H9 (cell line): Measurements from ENCODE around the gene GABRG2. TPM values are rescaled to one million over a fixed set of nuclear protein-coding genes. Genes with fewer than 3 reads are reported as not detected.

Experiments used
- DNase-seq: peaks from one replicate; pipeline ENCODE4 v3.0.0-alpha.2; 2017
- H2AFZ ChIP-seq: one replicate; pipeline ENCODE4 v1.6.1; 2013; ENCODE audit warnings: mild to moderate bottlenecking, low read length, control low read depth, moderate library complexity
- H2AK5ac ChIP-seq: 2 replicates; pipeline ENCODE4 v1.6.1; 2013; ENCODE audit warnings: low read length, control low read depth, mixed read lengths; ENCODE audit not compliant: insufficient read length
- H2BK120ac ChIP-seq: one replicate; pipeline ENCODE4 v1.6.1; 2013; ENCODE audit warnings: low read depth, mild to moderate bottlenecking, low read length, control low read depth, inconsistent platforms; ENCODE audit not compliant: poor library complexity, severe bottlenecking
- H2BK12ac ChIP-seq: 2 replicates; pipeline ENCODE4 v1.6.1; 2013; ENCODE audit warnings: low read length, control low read depth, mixed read lengths, low read depth; ENCODE audit not compliant: insufficient read length
- H2BK15ac ChIP-seq: 2 replicates; pipeline ENCODE4 v1.6.1; 2013; ENCODE audit warnings: low read depth, low read length, control low read depth
- H2BK20ac ChIP-seq: one replicate; pipeline ENCODE4 v1.6.1; 2013; ENCODE audit warnings: low read depth, mild to moderate bottlenecking, low read length, control low read depth, inconsistent platforms; ENCODE audit not compliant: poor library complexity, severe bottlenecking
- H2BK5ac ChIP-seq: 2 replicates; pipeline ENCODE4 v1.6.1; 2013; ENCODE audit warnings: low read length, control low read depth, mixed read lengths; ENCODE audit not compliant: insufficient read length
- H3K14ac ChIP-seq: 2 replicates; pipeline ENCODE4 v1.6.1; 2013; ENCODE audit warnings: low read length, control low read depth; ENCODE audit not compliant: insufficient read depth
- H3K18ac ChIP-seq: 2 replicates; pipeline ENCODE4 v1.6.1; 2013; ENCODE audit warnings: low read depth, mild to moderate bottlenecking, mixed read lengths, low read length, control low read depth; ENCODE audit not compliant: insufficient read length
- H3K23ac ChIP-seq: 2 replicates; pipeline ENCODE4 v1.6.1; 2013; ENCODE audit warnings: low read length, control low read depth, mixed read lengths, low read depth; ENCODE audit not compliant: insufficient read length
- H3K23me2 ChIP-seq: 2 replicates; pipeline ENCODE4 v1.6.1; 2013; ENCODE audit warnings: low read depth, mild to moderate bottlenecking, mixed read lengths, low read length, control low read depth; ENCODE audit not compliant: insufficient read length, poor library complexity, severe bottlenecking
- H3K27ac ChIP-seq: 2 replicates; pipeline ENCODE4 v1.5.1; 2013; ENCODE audit warnings: low read length, control low read depth, mixed read lengths, low read depth; ENCODE audit not compliant: insufficient read length
- H3K27me3 ChIP-seq: 2 replicates; pipeline ENCODE4 v1.6.1; 2013; ENCODE audit warnings: low read length, control low read depth, inconsistent platforms; ENCODE audit not compliant: insufficient read depth
- H3K4ac ChIP-seq: 2 replicates; pipeline ENCODE4 v1.6.1; 2013; ENCODE audit warnings: low read depth, mild to moderate bottlenecking, control low read depth, inconsistent platforms, low read length, moderate library complexity
- H3K4me1 ChIP-seq: 2 replicates; pipeline ENCODE4 v1.6.1; 2013; ENCODE audit warnings: low read length, control low read depth, inconsistent platforms; ENCODE audit not compliant: insufficient read depth
- H3K4me2 ChIP-seq: 2 replicates; pipeline ENCODE4 v1.6.1; 2013; ENCODE audit warnings: low read length, control low read depth, mixed read lengths; ENCODE audit not compliant: insufficient read length, insufficient read depth
- H3K56ac ChIP-seq: 2 replicates; pipeline ENCODE4 v1.6.1; 2013; ENCODE audit warnings: low read depth, mild to moderate bottlenecking, mixed read lengths, low read length, control low read depth; ENCODE audit not compliant: insufficient read length
- H3K79me1 ChIP-seq: 2 replicates; pipeline ENCODE4 v1.6.1; 2013; ENCODE audit warnings: low read depth, mild to moderate bottlenecking, moderate library complexity, low read length, control low read depth, inconsistent platforms; ENCODE audit not compliant: insufficient read depth, poor library complexity, severe bottlenecking
- H3K79me2 ChIP-seq: 2 replicates; pipeline ENCODE4 v1.6.1; 2013; ENCODE audit warnings: low read length, control low read depth, inconsistent platforms; ENCODE audit not compliant: insufficient read depth
- H3K9ac ChIP-seq: 2 replicates; pipeline ENCODE4 v1.6.1; 2013; ENCODE audit warnings: low read length, control low read depth, mixed read lengths; ENCODE audit not compliant: insufficient read length; ENCODE audit errors: extremely low read depth
- H3K9me3 ChIP-seq: one replicate; pipeline ENCODE4 v1.6.1; 2013; ENCODE audit warnings: low read depth, low read length, inconsistent platforms; ENCODE audit not compliant: control insufficient read depth
- H3T11ph ChIP-seq: one replicate; pipeline ENCODE4 v1.6.1; 2013; ENCODE audit warnings: mild to moderate bottlenecking, low read length, control low read depth, inconsistent platforms
- H4K20me1 ChIP-seq: one replicate; pipeline ENCODE4 v1.6.1; 2013; ENCODE audit not compliant: control insufficient read depth, insufficient read length, insufficient read depth
- H4K5ac ChIP-seq: 2 replicates; pipeline ENCODE4 v1.6.1; 2013; ENCODE audit warnings: low read depth, mild to moderate bottlenecking, mixed read lengths, low read length, control low read depth; ENCODE audit not compliant: insufficient read length
- H4K8ac ChIP-seq: replicated peaks from 2 replicates; pipeline ENCODE4 v1.6.1; 2013; ENCODE audit warnings: low read length, control low read depth, mixed read lengths, low read depth; ENCODE audit not compliant: insufficient read length
- H4K91ac ChIP-seq: 2 replicates; pipeline ENCODE4 v1.6.1; 2013; ENCODE audit warnings: low read depth, mild to moderate bottlenecking, moderate library complexity, mixed read lengths, low read length, control low read depth; ENCODE audit not compliant: insufficient read length
- H3K27ac Mint-ChIP-seq, 3 experiments: 2 replicates in 2 of 3; 3 replicates in 1 of 3; pipeline ENCODE4 v1.8.0; 2020 to 2021; ENCODE audit warnings: mixed read lengths in 3 of 3, mild to moderate bottlenecking in 1 of 3, moderate library complexity in 1 of 3
- H3K27me3 Mint-ChIP-seq: 2 replicates; pipeline ENCODE4 v1.8.0; 2021; ENCODE audit warnings: low read depth, mild to moderate bottlenecking, moderate library complexity, mixed read lengths
- H3K36me3 Mint-ChIP-seq, 3 experiments: 2 replicates in 2 of 3; 3 replicates in 1 of 3; pipeline ENCODE4 v1.8.0; 2020 to 2021; ENCODE audit warnings: low read depth in 3 of 3, mixed read lengths in 3 of 3; ENCODE audit not compliant: insufficient read depth in 1 of 3
- H3K4me1 Mint-ChIP-seq, 2 experiments: 2 replicates each; pipeline ENCODE4 v1.8.0; 2020; ENCODE audit warnings: mixed read lengths in 2 of 2
- H3K4me3 Mint-ChIP-seq, 2 experiments: 2 replicates in 1 of 2; 3 replicates in 1 of 2; pipeline ENCODE4 v1.8.0; 2020 to 2021; ENCODE audit warnings: mild to moderate bottlenecking in 2 of 2, mixed read lengths in 2 of 2, moderate library complexity in 1 of 2
- H3K9me3 Mint-ChIP-seq, 2 experiments: 2 replicates in 1 of 2; 3 replicates in 1 of 2; pipeline ENCODE4 v1.8.0; 2020; ENCODE audit warnings: mild to moderate bottlenecking in 2 of 2, mixed read lengths in 2 of 2, moderate library complexity in 1 of 2
- CTCF ChIP-seq: fragments of 200-600 bp; sonication (generic); conservative IDR thresholded peaks from 3 replicates; pipeline ENCODE4 v1.8.0; 2021; ENCODE audit warnings: antibody characterized with exemption, mild to moderate bottlenecking
- WGBS: extraction: QIAGEN DNeasy Blood & Tissue Kit; methylation state at CpG from one replicate; pipeline ENCODE4 v1.1.7; 2013; ENCODE audit warnings: missing lambda C conversion rate, low lambda C conversion rate, mixed read lengths; ENCODE audit not compliant: insufficient read length; ENCODE audit errors: extremely low coverage; 5-methylcytosine and 5-hydroxymethylcytosine counted together
- total RNA-seq: library from RNA; stranded (reverse); gene quantifications from 2 replicates; pipeline ENCODE4 v1.2.1, GENCODE V29; 2021

Gene GABRG2
- total RNA-seq, 1 experiment from 2014 or later = 0.98 TPM

DNA sequence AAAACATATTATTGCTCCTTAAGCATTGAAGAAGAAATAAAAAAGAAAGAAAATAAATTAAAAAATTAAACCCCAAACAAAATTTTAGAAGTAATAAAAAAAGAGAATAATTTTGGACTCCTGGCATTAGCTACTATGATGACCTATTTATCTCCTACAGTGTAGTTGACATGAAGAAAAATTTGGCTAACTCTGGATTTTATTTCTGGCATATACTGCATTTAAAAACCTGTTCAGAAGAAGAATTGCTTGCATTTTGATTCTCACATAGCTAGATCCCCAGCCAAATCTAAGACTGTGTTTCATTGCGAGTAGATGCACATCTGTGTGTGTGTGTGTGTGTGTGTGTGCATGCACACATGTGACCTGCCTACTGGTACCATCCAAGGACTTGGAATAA, 30.1 kb upstream of the GABRG2 start:
- Mint-ChIP-seq H3K27me3 (no peaks in the 10 kb centered on the region), H3K4me3 (no peak overlapping the region), H3K4me1 (peaks cover 5 to 15% of the 10 kb centered on the region in 2 experiments; a peak in 3 of 4 replicates), H3K36me3 (peaks cover 7 to 16% (median 8%) of the 10 kb centered on the region in 3 experiments), H3K9me3 (peaks cover 10 to 11% of the 10 kb centered on the region in 2 experiments; a peak in 4 of 5 replicates), H3K27ac (no peak overlapping the region)
- no peaks in the 10 kb centered on the region for H4K20me1 ChIP-seq
- no peak for TF ChIP-seq CTCF
- H4K8ac ChIP-seq = no peak overlapping the region
- H3K18ac ChIP-seq = no peak overlapping the region
- no peak for DNase-seq
- no peak overlapping the region for H2BK15ac ChIP-seq
- no peaks in the 10 kb centered on the region for H3K23me2 ChIP-seq
- no peak overlapping the region for H2AK5ac ChIP-seq
- no CpG with 5 or more reads among the region's 1 CpG for WGBS
- H3K79me1 ChIP-seq = no peaks in the 10 kb centered on the region
- H2BK12ac ChIP-seq = no peak overlapping the region
- no peak overlapping the region for H3K9ac ChIP-seq
- H4K5ac ChIP-seq = no peak overlapping the region
- no peaks in the 10 kb centered on the region for H3K27me3 ChIP-seq
- no peak overlapping the region for H3K4ac ChIP-seq
- H2AFZ ChIP-seq = no peak overlapping the region
- no peaks in the 10 kb centered on the region for H3K4me1 ChIP-seq
- no peak overlapping the region for H3K27ac ChIP-seq
- no peaks in the 10 kb centered on the region for H3K79me2 ChIP-seq
- H4K91ac ChIP-seq = no peak overlapping the region
- H3K56ac ChIP-seq = no peak overlapping the region
- H3K23ac ChIP-seq = no peak overlapping the region
- no peak overlapping the region for H2BK5ac ChIP-seq
- H3T11ph ChIP-seq = no peak overlapping the region
- H2BK20ac ChIP-seq = no peak overlapping the region
- no peak overlapping the region for H2BK120ac ChIP-seq
- no peaks in the 10 kb centered on the region for H3K9me3 ChIP-seq
- no peak overlapping the region for H3K14ac ChIP-seq
- H3K4me2 ChIP-seq = no peak overlapping the region
